CD4-positive, alpha-beta T cell treated with Interleukin-10 for 1 hour (primary cell): Measurements from ENCODE around the gene LBHD2.

Experiments used
- DNase-seq: peaks from one replicate; pipeline ENCODE4 v3.0.0-alpha.2; 2020

The LBHD2 gene

DNA sequence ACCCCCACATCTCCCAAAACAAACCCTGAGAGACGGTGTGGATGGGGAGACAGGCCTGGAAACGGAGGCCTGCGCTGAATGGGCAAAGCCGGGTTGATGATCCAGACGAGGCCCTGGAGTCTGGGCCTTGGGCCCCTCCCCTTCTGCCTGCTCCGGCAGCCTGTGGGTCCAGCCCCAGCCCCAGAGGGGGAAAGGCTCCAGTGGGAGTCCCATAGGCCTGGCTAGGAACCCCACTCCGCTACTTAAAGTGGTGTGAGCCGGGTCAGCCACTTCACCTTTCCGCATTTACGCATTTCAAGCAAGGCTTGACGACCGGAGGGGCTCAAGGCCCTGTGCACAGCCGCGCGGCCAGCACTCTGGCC, 38.6 kb downstream of the LBHD2 start:
- DNase-seq: no peak

DNA sequence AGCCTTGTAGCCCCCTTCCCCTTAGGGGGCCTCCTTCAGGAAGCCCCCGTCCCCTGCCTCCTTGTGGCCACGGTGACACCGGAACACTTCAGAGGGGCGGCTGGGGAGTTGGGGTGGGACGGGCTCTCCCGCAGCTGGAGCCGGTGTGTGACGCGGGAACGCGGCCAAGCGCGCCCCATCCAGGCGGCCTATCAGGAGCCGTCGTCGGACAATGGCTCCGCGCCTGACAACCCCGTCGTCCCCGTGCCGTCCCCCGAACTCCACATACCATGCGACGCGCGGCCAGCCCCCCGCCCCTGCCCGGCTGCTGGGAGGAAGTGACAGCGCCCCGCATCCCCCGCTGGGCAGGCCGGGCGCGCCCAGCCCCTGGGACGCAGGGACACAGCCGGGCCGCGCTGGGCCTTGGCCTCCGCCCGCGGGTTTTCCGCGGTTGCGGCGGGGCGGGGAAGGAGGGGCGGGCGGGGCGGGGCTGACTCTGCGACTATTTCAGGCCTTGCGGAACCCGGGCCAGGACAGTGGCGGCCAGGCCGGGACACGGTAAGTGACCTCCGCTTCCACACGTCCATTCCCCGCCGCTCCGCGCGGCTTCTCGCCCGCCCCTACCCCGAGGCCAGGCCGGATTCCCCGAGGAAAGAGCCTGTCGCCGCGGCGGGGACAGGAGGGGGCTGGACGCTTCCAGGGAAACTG, 39.1 kb downstream of the LBHD2 start, which contains the start of gene TNFAIP2:
TNFAIP2 (plus strand) TSS at position 515 of the 687 bp plus-strand sequence. CDS start 2,997 bp downstream, outside the sequence.
- no peak for DNase-seq

GRCh38 chr14:103123634-103124500, 39.9 kb downstream of the LBHD2 start:
- DNase-seq: no peak

GRCh38 chr14:103124501-103125001, 40.5 kb downstream of the LBHD2 start:
- no peak for DNase-seq

GRCh38 chr14:103125098-103126070, 41.4 kb downstream of the LBHD2 start:
- no peak for DNase-seq

DNA sequence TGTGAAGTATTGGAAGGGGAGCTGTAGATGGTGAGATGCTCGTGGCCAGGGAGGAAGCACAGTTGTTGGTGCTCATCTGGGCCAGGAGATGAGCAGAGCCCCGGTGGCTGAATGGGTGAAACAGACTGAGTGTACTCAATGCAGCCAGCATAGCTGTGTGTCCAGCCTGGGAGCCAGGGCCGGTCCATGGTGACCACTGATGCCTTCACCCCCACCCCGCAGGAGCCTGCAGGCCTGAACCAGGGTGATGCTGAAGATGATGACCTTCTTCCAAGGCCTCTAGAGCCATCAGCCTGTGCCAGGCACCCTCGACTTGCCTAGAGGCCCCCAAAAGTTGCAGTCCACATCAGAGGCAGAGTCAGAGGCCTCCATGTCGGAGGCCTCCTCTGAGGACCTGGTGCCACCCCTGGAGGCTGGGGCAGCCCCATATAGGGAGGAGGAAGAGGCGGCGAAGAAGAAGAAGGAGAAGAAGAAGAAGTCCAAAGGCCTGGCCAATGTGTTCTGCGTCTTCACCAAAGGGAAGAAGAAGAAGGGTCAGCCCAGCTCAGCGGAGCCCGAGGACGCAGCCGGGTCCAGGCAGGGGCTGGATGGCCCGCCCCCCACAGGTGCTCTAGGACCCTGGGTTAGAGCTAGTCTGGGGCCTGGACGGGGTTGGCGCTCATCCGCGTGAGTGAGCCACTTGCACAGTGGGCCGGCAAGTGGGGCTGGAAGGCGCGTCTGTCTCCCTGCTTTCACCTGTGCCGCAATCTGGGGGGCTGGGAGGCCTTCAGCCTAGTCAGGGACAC, 42.3 kb downstream of the LBHD2 start:
- no peak for DNase-seq

- no peak for DNase-seq
Measured at GRCh38 chr14:103126873-103127304, 42.9 kb downstream of the LBHD2 start.

DNA sequence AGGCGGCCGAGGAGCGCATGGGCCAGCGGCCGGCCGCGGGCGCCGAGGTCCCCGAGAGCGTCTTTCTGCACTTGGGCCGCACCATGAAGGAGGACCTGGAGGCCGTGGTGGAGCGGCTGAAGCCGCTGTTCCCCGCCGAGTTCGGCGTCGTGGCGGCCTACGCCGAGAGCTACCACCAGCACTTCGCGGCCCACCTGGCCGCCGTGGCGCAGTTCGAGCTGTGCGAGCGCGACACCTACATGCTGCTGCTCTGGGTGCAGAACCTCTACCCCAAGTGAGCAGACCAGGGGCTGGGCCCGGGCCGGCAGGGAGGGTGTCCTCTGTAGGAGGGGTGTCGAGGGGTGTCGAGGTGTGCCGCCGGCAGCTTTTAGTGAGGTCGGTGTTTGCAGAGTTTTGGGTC, 43.3 kb downstream of the LBHD2 start:
- no peak for DNase-seq

DNA sequence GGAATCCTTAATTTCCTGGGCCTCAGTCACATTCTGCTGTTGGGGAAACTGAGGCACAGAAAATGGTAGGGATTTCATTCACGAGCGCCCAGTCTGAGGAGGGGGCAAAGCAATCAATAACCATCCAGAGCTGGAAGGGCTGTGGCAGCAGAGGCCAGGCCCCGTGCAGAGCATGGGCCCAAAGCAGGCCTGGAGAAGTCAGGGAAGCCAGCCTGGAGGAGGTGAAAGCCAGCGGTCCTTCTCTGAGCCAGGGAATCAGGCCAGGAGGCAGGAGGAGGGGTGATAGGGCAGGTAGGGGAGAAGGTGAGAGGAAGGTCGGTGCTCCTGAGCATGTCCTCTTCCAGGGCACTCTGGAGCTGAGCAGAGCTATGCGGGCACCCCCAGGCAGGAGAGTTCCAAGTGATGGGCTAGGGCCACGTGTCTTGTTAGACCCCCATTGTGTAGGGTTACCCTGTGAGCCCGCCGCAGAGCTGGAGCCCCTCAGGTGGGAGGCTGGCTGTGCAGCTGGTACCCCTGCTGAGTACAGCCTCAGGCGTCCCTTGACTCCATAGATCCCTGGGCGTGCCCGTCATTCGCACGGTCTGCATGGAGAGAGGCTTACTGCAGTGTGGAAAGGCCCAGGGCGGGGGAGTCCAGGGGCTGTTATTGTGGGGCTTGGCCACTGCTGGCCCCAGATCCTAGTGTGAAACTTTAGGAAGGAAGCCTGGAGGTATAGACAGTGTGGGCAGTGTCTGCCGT, 44.0 kb downstream of the LBHD2 start:
- DNase-seq: no peak

DNA sequence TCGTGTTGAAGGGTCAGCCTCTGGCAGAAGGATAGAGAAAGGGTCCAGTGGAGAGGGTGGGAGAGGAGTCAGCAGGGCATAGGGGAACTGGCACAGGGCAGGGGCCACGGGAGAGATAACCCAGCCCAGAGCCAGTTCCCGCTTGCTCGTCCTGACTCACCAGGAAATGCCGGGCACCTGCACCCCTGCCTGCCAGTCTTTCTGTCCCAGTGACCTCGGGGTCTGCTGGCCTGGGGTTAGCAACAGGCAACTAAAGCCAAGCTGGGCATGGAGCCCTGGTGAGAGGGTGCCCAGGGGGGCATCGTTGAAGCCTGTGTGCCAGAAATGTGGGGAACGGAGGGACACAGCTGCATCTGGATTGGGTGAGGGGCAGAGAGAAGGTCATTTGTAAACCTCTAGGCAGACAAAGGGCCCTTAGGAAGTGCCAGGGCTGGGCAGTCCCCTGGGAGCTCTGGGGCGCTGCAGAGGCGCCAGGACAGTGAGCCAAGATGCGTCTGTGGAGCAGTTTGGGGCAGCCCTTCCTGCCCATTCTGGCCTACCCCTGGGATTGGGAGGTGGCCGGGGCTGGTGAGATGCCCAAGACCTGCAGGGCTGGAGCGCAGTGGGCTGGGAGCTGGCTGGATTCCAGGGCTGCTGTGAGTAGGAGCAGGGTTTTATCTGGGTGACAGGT, 44.8 kb downstream of the LBHD2 start:
- DNase-seq: no peak

GRCh38 chr14:103129301-103130016, 45.4 kb downstream of the LBHD2 start:
- no peak for DNase-seq

- DNase-seq: no peak
Measured at GRCh38 chr14:103130017-103130764, 46.2 kb downstream of the LBHD2 start.

- DNase-seq: no peak
Measured at GRCh38 chr14:103130965-103131364, 47.0 kb downstream of the LBHD2 start.

- no peak for DNase-seq
Measured at GRCh38 chr14:103131580-103131979, 47.6 kb downstream of the LBHD2 start.

GRCh38 chr14:103132381-103133209, 48.6 kb downstream of the LBHD2 start:
- no peak for DNase-seq

GRCh38 chr14:103133210-103134140, 49.5 kb downstream of the LBHD2 start:
- no peak for DNase-seq

DNA sequence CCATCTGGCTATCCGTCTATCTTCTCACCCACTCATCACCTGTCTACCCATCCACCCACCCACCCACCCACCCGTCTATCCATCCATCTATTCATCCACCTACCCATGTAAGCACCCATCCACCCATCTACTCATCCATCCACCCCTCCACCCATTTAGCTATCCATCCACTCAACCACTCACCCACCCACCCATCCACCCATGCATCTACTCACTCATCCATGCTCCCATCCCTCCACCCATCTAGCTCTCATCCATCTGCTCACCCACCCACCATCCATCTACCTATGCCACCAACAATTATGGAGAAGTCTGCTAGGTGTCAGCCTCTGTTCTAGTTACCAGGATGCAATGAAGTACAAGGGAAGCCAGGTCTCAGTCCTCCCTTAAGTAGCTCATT, 50.4 kb downstream of the LBHD2 start:
- DNase-seq: no peak
